Caco-2 (cell line): Measurements from ENCODE around the gene NALCN. TPM values are rescaled to one million over a fixed set of nuclear protein-coding genes. Genes with fewer than 3 reads are reported as not detected.

ENCODE experiments used
- BruUV-seq: library from RNA; stranded (reverse); fragments of 400-500 nt; replicated peaks from 2 replicates; lab custom pipeline; 2021; lab: Mats Ljungman, UMichigan
- CTCF ChIA-PET: fragments of 300-600 bp; sonication (Branson Sonifier 250); formaldehyde crosslinking; loops from one replicate; lab custom pipeline; 2022; ENCODE audit warnings: antibody characterized with exemption; lab: Charles Lee
- POLR2A ChIA-PET: fragments of 300-600 bp; sonication (Branson Sonifier 250); formaldehyde crosslinking; loops from one replicate; lab custom pipeline; 2022; ENCODE audit warnings: antibody characterized with exemption; lab: Charles Lee
- DNase-seq, 2 experiments: peaks; one replicate each; pipeline versions ENCODE4 v3.0.0 to v3.0.0-alpha.2; 2020 to 2022
- H3K27me3 ChIP-seq: replicated peaks from 2 replicates; pipeline ENCODE4 v1.6.0; 2011; ENCODE audit warnings: low read length; ENCODE audit not compliant: control insufficient read depth, insufficient read depth
- H3K36me3 ChIP-seq: 2 replicates; pipeline ENCODE4 v1.5.1; 2011; ENCODE audit warnings: low read length; ENCODE audit not compliant: control insufficient read depth, insufficient read depth
- H3K4me1 ChIP-seq: fragments of 250-450 bp; sonication (Bioruptor Pico); 2 replicates; pipeline ENCODE4 v1.5.1; 2020; ENCODE audit warnings: mild to moderate bottlenecking
- H3K4me3 ChIP-seq: 2 replicates; pipeline ENCODE4 v1.5.1; 2011; ENCODE audit warnings: low read depth, mild to moderate bottlenecking, control low read depth, low read length
- H3K9me3 ChIP-seq: fragments of 250-450 bp; sonication (Bioruptor Pico); 2 replicates; pipeline ENCODE4 v1.5.1; 2020; ENCODE audit warnings: mild to moderate bottlenecking, moderate library complexity
- H3K27ac Mint-ChIP-seq: one replicate; pipeline ENCODE4 v1.8.0; 2022; ENCODE audit warnings: mixed read lengths; ENCODE audit not compliant: unreplicated experiment
- H3K27me3 Mint-ChIP-seq: one replicate; pipeline ENCODE4 v1.8.0; 2022; ENCODE audit warnings: mixed read lengths; ENCODE audit not compliant: insufficient read depth, unreplicated experiment
- H3K36me3 Mint-ChIP-seq: one replicate; pipeline ENCODE4 v1.8.0; 2022; ENCODE audit warnings: mild to moderate bottlenecking, mixed read lengths; ENCODE audit not compliant: insufficient read depth, unreplicated experiment
- H3K4me1 Mint-ChIP-seq: one replicate; pipeline ENCODE4 v1.8.0; 2022; ENCODE audit warnings: low read depth, mixed read lengths; ENCODE audit not compliant: unreplicated experiment
- H3K4me3 Mint-ChIP-seq: one replicate; pipeline ENCODE4 v1.8.0; 2022; ENCODE audit warnings: mild to moderate bottlenecking, moderate library complexity, mixed read lengths; ENCODE audit not compliant: unreplicated experiment
- H3K9me3 Mint-ChIP-seq: one replicate; pipeline ENCODE4 v1.8.0; 2022; ENCODE audit warnings: mixed read lengths; ENCODE audit not compliant: unreplicated experiment
- intact Hi-C: fragments of 100-400 bp; cut with micrococcal nuclease; formaldehyde crosslinking; loops from one replicate; pipeline ENCODE4 v1.10.0; 2022; ENCODE audit not compliant: unreplicated experiment
- total RNA-seq: library from RNA; stranded (reverse); gene quantifications from 2 replicates; pipeline ENCODE4 v1.2.3, GENCODE V29; 2022
- TF ChIP-seq, protein P1 (sequence below), 2 experiments: fragments of 200-600 bp in 1 of 2; IDR thresholded peaks; 1 replicate in 1 of 2; 2 replicates in 1 of 2; pipeline versions ENCODE4 v1.5.1 to v1.8.0; 2011 to 2022; ENCODE audit warnings: antibody characterized with exemption in 1 of 2, control low read depth in 1 of 2, inconsistent platforms in 1 of 2, low read depth in 1 of 2, low read length in 1 of 2, mild to moderate bottlenecking in 1 of 2, moderate library complexity in 1 of 2; ENCODE audit not compliant: insufficient read depth in 1 of 2, severe bottlenecking in 1 of 2, unreplicated experiment in 1 of 2

The NALCN gene
- total RNA-seq, 1 experiment from 2014 or later, result not detected

DNA sequence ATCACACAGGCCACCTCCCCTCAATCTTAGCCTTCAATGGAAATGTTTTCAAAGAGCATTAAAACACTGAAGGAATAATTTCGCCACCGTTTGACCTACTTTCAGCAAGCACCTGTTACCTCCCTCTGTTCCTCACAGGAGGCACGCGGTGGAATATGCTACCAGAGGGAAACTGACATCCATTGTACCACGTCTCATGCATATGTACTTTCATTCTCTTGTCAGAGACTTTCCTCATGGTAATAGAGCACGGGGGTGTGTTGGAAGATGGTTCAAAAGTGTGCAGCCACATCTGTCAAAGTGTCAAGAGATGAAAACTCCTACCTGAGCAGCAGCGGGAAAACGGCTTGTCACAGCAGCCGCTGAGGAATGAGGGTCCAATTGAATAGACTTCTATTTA is 143.4 kb downstream of the NALCN start:
- POLR2A ChIA-PET, result no interaction called here
- no peaks in the 10 kb centered on the region for H3K9me3 ChIP-seq
- no TSS peak for BruUV-seq
- no peak overlapping the region for H3K4me3 Mint-ChIP-seq
- no peak overlapping the region for H3K27ac Mint-ChIP-seq
- DNase-seq, result no peak
- no peaks in the 10 kb centered on the region for H3K9me3 Mint-ChIP-seq
- H3K4me1 Mint-ChIP-seq, result no peaks in the 10 kb centered on the region
- H3K4me1 ChIP-seq, result no peaks in the 10 kb centered on the region
- H3K27me3 Mint-ChIP-seq, result no peaks in the 10 kb centered on the region
- no peaks in the 10 kb centered on the region for H3K36me3 ChIP-seq
- intact Hi-C loops, result no loop called here
- CTCF ChIA-PET, result no interaction called here
- H3K36me3 Mint-ChIP-seq, result no peaks in the 10 kb centered on the region
- TF ChIP-seq, protein P1, sequence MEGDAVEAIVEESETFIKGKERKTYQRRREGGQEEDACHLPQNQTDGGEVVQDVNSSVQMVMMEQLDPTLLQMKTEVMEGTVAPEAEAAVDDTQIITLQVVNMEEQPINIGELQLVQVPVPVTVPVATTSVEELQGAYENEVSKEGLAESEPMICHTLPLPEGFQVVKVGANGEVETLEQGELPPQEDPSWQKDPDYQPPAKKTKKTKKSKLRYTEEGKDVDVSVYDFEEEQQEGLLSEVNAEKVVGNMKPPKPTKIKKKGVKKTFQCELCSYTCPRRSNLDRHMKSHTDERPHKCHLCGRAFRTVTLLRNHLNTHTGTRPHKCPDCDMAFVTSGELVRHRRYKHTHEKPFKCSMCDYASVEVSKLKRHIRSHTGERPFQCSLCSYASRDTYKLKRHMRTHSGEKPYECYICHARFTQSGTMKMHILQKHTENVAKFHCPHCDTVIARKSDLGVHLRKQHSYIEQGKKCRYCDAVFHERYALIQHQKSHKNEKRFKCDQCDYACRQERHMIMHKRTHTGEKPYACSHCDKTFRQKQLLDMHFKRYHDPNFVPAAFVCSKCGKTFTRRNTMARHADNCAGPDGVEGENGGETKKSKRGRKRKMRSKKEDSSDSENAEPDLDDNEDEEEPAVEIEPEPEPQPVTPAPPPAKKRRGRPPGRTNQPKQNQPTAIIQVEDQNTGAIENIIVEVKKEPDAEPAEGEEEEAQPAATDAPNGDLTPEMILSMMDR (IDR thresholded peaks at IDR 0.05; ENCODE audit: insufficient read depth in 1 of 2, low read depth in 1 of 2, low read length in 1 of 2, severe bottlenecking in 1 of 2, unreplicated experiment in 1 of 2), result no peak
- H3K27me3 ChIP-seq, result no peaks in the 10 kb centered on the region
- no peak overlapping the region for H3K4me3 ChIP-seq

DNA sequence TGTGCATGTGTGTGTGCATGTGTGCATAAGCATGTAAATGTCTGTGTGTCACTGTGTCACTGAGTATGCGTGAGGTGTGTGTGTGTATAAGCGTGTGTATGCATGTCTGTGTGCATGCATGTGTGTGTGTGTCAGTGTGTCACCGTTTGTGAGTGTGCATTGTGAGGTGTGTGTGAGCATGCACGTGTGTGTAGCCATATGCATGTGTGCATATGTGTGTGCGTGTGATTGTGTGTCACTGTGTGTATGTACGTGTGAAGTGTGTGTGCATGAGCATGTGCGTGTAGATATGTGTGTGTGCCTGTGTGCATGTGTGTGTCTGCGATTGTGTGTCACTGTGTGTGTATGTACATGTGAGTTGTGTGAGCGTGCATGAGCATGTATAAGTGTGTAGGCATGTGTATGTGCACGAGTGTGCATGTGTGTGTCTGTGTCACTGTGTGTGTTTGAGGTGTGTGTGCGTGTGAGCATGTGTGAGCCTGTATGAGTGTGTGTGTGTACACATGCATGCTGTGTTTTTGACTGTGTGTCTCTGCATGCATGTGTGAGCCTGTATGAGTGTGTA is 144.5 kb downstream of the NALCN start:
- H3K36me3 ChIP-seq, result no peaks in the 10 kb centered on the region
- POLR2A ChIA-PET, result no interaction called here
- CTCF ChIA-PET, result no interaction called here
- no TSS peak for BruUV-seq
- H3K4me3 ChIP-seq, result no peak overlapping the region
- TF ChIP-seq, protein P1 (IDR thresholded peaks at IDR 0.05; ENCODE audit: insufficient read depth in 1 of 2, low read depth in 1 of 2, low read length in 1 of 2, severe bottlenecking in 1 of 2, unreplicated experiment in 1 of 2), result no peak
- no peaks in the 10 kb centered on the region for H3K9me3 ChIP-seq
- Mint-ChIP-seq H3K36me3 (no peaks in the 10 kb centered on the region), H3K27ac (no peak overlapping the region), H3K4me1 (no peaks in the 10 kb centered on the region), H3K9me3 (no peaks in the 10 kb centered on the region), H3K4me3 (no peak overlapping the region), H3K27me3 (no peaks in the 10 kb centered on the region)
- H3K27me3 ChIP-seq, result no peaks in the 10 kb centered on the region
- no peak for DNase-seq
- H3K4me1 ChIP-seq, result no peaks in the 10 kb centered on the region
- intact Hi-C loops, result no loop called here

DNA sequence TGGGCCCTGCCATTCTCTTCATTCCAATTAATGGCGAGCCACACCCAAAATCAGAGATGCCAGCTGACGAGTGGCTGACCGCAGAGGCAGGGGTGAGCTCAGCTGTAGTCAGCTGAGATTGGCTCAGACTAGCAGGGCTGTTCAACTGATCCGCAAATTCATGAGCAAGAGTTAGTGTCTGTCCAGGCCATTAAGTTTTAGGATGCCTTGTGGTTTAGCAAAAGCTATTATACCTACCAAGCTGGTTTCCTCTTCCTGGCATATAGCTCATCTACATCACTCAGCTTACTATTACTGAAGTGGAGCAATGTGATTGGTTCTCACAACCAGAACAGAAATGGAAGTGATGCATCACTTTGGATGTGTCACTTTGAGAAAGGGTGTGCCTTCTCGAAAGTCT is 148.7 kb downstream of the NALCN start:
- POLR2A ChIA-PET, result no interaction called here
- intact Hi-C loops, result no loop called here
- TF ChIP-seq, protein P1 (IDR thresholded peaks at IDR 0.05; ENCODE audit: insufficient read depth in 1 of 2, low read depth in 1 of 2, low read length in 1 of 2, severe bottlenecking in 1 of 2, unreplicated experiment in 1 of 2), result no peak
- Histone ChIP-seq H3K4me1 (no peaks in the 10 kb centered on the region), H3K9me3 (no peaks in the 10 kb centered on the region), H3K4me3 (no peak overlapping the region), H3K36me3 (no peaks in the 10 kb centered on the region), H3K27me3 (no peaks in the 10 kb centered on the region)
- Mint-ChIP-seq H3K9me3 (no peaks in the 10 kb centered on the region), H3K27ac (no peak overlapping the region), H3K4me3 (no peak overlapping the region), H3K4me1 (no peaks in the 10 kb centered on the region), H3K27me3 (no peaks in the 10 kb centered on the region), H3K36me3 (no peaks in the 10 kb centered on the region)
- no peak for DNase-seq
- CTCF ChIA-PET, result interaction anchor here (0.6 kb wide), 1 partner anchor 125 kb away, joined by 3 read pairs; no protein-coding TSS in a partner anchor
- BruUV-seq, result no TSS peak
